ENCODE measurements around the gene NUMB. TPM values are rescaled to one million over a fixed set of nuclear protein-coding genes. Genes with fewer than 3 reads are reported as not detected.
A peak's percentile ranks its signal among the peaks of the same experiment; 100 is the strongest.
"Not testable (repeated sequence)": the region's sequence is repeated elsewhere in the genome, so short reads cannot be mapped to it uniquely, and the experiment has no call there.

The NUMB gene
- total RNA-seq, 2 experiments from 2014 or later: 24.2 to 26.4 TPM

GRCh38 chr14:73397810-73398209 lies 60.5 kb downstream of the NUMB start:
- H3K9me3 Mint-ChIP-seq: no peaks in the 10 kb centered on the region
- intact Hi-C loops (cut with micrococcal nuclease): no loop called here
- peaks cover 2% of the 10 kb centered on the region for H3K36me3 Mint-ChIP-seq (ENCODE audit: low read depth)
- no peak for DNase-seq
- CTCF ChIA-PET: interaction anchor here (0.7 kb wide), 1 partner anchor 102 kb away, joined by 4 read pairs; no protein-coding TSS in a partner anchor
- H3K4me1 Mint-ChIP-seq (ENCODE audit: low read depth): peaks cover 7% of the 10 kb centered on the region
- H3K27ac Mint-ChIP-seq: no peak overlapping the region
- no peak overlapping the region for H3K4me3 Mint-ChIP-seq
- no peaks in the 10 kb centered on the region for H3K27me3 Mint-ChIP-seq (ENCODE audit: low read depth)

- Mint-ChIP-seq H3K27me3 (ENCODE audit: low read depth) (no peaks in the 10 kb centered on the region), H3K4me3 (no peak overlapping the region), H3K27ac (no peak overlapping the region), H3K9me3 (no peaks in the 10 kb centered on the region), H3K4me1 (ENCODE audit: low read depth) (peaks cover 15% of the 10 kb centered on the region), H3K36me3 (ENCODE audit: low read depth) (peaks cover 2% of the 10 kb centered on the region)
- intact Hi-C loops (cut with micrococcal nuclease): loop anchor here (5.0 kb wide), 1 partner anchor 63 kb away; the partner anchor contains the start of gene NUMB
- CTCF ChIA-PET: interaction anchor here (0.6 to 2.1 kb wide), 3 partner anchors 99 to 172 kb away, joined by 3 to 8 read pairs (median 5); no protein-coding TSS in a partner anchor
- no peak for DNase-seq
Observed at GRCh38 chr14:73394317-73394716, 64.0 kb downstream of the NUMB start.

- intact Hi-C loops (cut with micrococcal nuclease): loop anchor here (5.0 kb wide), 1 partner anchor 64 kb away; the partner anchor contains the start of gene NUMB
- DNase-seq: no peak
- Mint-ChIP-seq H3K4me1 (ENCODE audit: low read depth) (peaks cover 15% of the 10 kb centered on the region), H3K27ac (no peak overlapping the region), H3K9me3 (no peaks in the 10 kb centered on the region), H3K4me3 (no peak overlapping the region), H3K27me3 (ENCODE audit: low read depth) (no peaks in the 10 kb centered on the region), H3K36me3 (ENCODE audit: low read depth) (peaks cover 2% of the 10 kb centered on the region)
- CTCF ChIA-PET: no interaction called here
Observed at GRCh38 chr14:73393375-73393774, 65.0 kb downstream of the NUMB start.

- intact Hi-C loops (cut with micrococcal nuclease): loop anchor here (5.0 kb wide), 1 partner anchor 65 kb away; the partner anchor contains the start of gene NUMB
- CTCF ChIA-PET: no interaction called here
- Mint-ChIP-seq H3K9me3 (no peaks in the 10 kb centered on the region), H3K27ac (peak overlapping the region; percentile 25), H3K27me3 (ENCODE audit: low read depth) (no peaks in the 10 kb centered on the region), H3K4me3 (no peak overlapping the region), H3K4me1 (ENCODE audit: low read depth) (peaks cover 15% of the 10 kb centered on the region), H3K36me3 (ENCODE audit: low read depth) (peaks cover 2% of the 10 kb centered on the region)
- peak; percentile 45 for DNase-seq
Observed at GRCh38 chr14:73392329-73393257, 65.8 kb downstream of the NUMB start.

- H3K27me3 Mint-ChIP-seq (ENCODE audit: low read depth); H3K36me3 Mint-ChIP-seq (ENCODE audit: low read depth); H3K4me3 Mint-ChIP-seq; CTCF ChIA-PET; H3K4me1 Mint-ChIP-seq (ENCODE audit: low read depth); DNase-seq; H3K27ac Mint-ChIP-seq; intact Hi-C loops (cut with micrococcal nuclease): not testable (repeated sequence)
- peaks cover 16% of the 10 kb centered on the region for H3K9me3 Mint-ChIP-seq
Observed at GRCh38 chr14:73387860-73388259, 70.5 kb downstream of the NUMB start.

- intact Hi-C loops (cut with micrococcal nuclease): no loop called here
- peaks cover 15% of the 10 kb centered on the region for H3K36me3 Mint-ChIP-seq (ENCODE audit: low read depth)
- no peaks in the 10 kb centered on the region for H3K27me3 Mint-ChIP-seq (ENCODE audit: low read depth)
- H3K4me1 Mint-ChIP-seq (ENCODE audit: low read depth): peaks cover 3% of the 10 kb centered on the region
- no peak overlapping the region for H3K27ac Mint-ChIP-seq
- H3K4me3 Mint-ChIP-seq: no peak overlapping the region
- H3K9me3 Mint-ChIP-seq: peaks cover 21% of the 10 kb centered on the region
- DNase-seq: no peak
- CTCF ChIA-PET: interaction anchor here (0.6 to 0.7 kb wide), 2 partner anchors 85 to 102 kb away, joined by 3 read pairs; no protein-coding TSS in a partner anchor
Observed at GRCh38 chr14:73386342-73386741, 72.0 kb downstream of the NUMB start.

- H3K4me3 Mint-ChIP-seq; H3K27me3 Mint-ChIP-seq (ENCODE audit: low read depth); H3K27ac Mint-ChIP-seq; DNase-seq; intact Hi-C loops (cut with micrococcal nuclease); H3K4me1 Mint-ChIP-seq (ENCODE audit: low read depth): not testable (repeated sequence)
- peaks cover 16% of the 10 kb centered on the region for H3K36me3 Mint-ChIP-seq (ENCODE audit: low read depth)
- peaks cover 21% of the 10 kb centered on the region for H3K9me3 Mint-ChIP-seq
- CTCF ChIA-PET: interaction anchor here (0.6 kb wide), 1 partner anchor 443 kb away, joined by 3 read pairs; no protein-coding TSS in a partner anchor
Observed at GRCh38 chr14:73385021-73385420, 73.3 kb downstream of the NUMB start.

GRCh38 chr14:73383356-73383755 lies 75.0 kb downstream of the NUMB start:
- CTCF ChIA-PET: no interaction called here
- Mint-ChIP-seq H3K4me1 (ENCODE audit: low read depth) (peaks cover 3% of the 10 kb centered on the region), H3K9me3 (peaks cover 21% of the 10 kb centered on the region), H3K27ac (no peak overlapping the region), H3K27me3 (ENCODE audit: low read depth) (no peaks in the 10 kb centered on the region), H3K36me3 (ENCODE audit: low read depth) (peaks cover 16% of the 10 kb centered on the region), H3K4me3 (no peak overlapping the region)
- DNase-seq: no peak
- intact Hi-C loops (cut with micrococcal nuclease): no loop called here

GRCh38 chr14:73381380-73382013 lies 76.8 kb downstream of the NUMB start:
- intact Hi-C loops (cut with micrococcal nuclease): no loop called here
- Mint-ChIP-seq H3K27ac (no peak overlapping the region), H3K36me3 (ENCODE audit: low read depth) (peaks cover 16% of the 10 kb centered on the region), H3K27me3 (ENCODE audit: low read depth) (no peaks in the 10 kb centered on the region), H3K9me3 (peaks cover 21% of the 10 kb centered on the region), H3K4me3 (no peak overlapping the region), H3K4me1 (ENCODE audit: low read depth) (peaks cover 3% of the 10 kb centered on the region)
- DNase-seq: no peak
- CTCF ChIA-PET: interaction anchor here (0.6 kb wide), 2 partner anchors 49 to 76 kb away, joined by 3 to 4 read pairs; no protein-coding TSS in a partner anchor

GRCh38 chr14:73376585-73376984 lies 81.8 kb downstream of the NUMB start:
- Mint-ChIP-seq H3K4me1 (ENCODE audit: low read depth) (peaks cover 8% of the 10 kb centered on the region), H3K4me3 (no peak overlapping the region), H3K9me3 (no peaks in the 10 kb centered on the region), H3K27me3 (ENCODE audit: low read depth) (no peaks in the 10 kb centered on the region), H3K27ac (no peak overlapping the region), H3K36me3 (ENCODE audit: low read depth) (peaks cover 1% of the 10 kb centered on the region)
- CTCF ChIA-PET: no interaction called here
- no peak for DNase-seq
- intact Hi-C loops (cut with micrococcal nuclease): no loop called here

- intact Hi-C loops (cut with micrococcal nuclease): no loop called here
- CTCF ChIA-PET: no interaction called here
- DNase-seq: no peak
- Mint-ChIP-seq H3K9me3 (no peaks in the 10 kb centered on the region), H3K4me3 (no peak overlapping the region), H3K27ac (no peak overlapping the region), H3K36me3 (ENCODE audit: low read depth) (peaks cover 1% of the 10 kb centered on the region), H3K27me3 (ENCODE audit: low read depth) (no peaks in the 10 kb centered on the region), H3K4me1 (ENCODE audit: low read depth) (peaks cover 8% of the 10 kb centered on the region)
Observed at GRCh38 chr14:73375861-73376260, 82.5 kb downstream of the NUMB start.

GRCh38 chr14:73374218-73374617 lies 84.1 kb downstream of the NUMB start:
- CTCF ChIA-PET: interaction anchor here (0.7 kb wide), 2 partner anchors 29 to 65 kb away, joined by 3 to 4 read pairs; no protein-coding TSS in a partner anchor
- Mint-ChIP-seq H3K36me3 (ENCODE audit: low read depth) (no peaks in the 10 kb centered on the region), H3K4me1 (ENCODE audit: low read depth) (peaks cover 8% of the 10 kb centered on the region), H3K9me3 (no peaks in the 10 kb centered on the region), H3K4me3 (no peak overlapping the region), H3K27me3 (ENCODE audit: low read depth) (no peaks in the 10 kb centered on the region), H3K27ac (no peak overlapping the region)
- intact Hi-C loops (cut with micrococcal nuclease): no loop called here
- no peak for DNase-seq
